Adrenal gland (tissue), 12 donors: Measurements from ENCODE around the gene ANXA6. TPM values are rescaled to one million over a fixed set of nuclear protein-coding genes. Genes with fewer than 3 reads are reported as not detected.

ENCODE experiments used
- DNase-seq, 7 donors: peaks; one replicate each; pipeline ENCODE4 v3.0.0-alpha.2; 2019 to 2020
- H3K27ac ChIP-seq, 5 donors: fragments of 200-600 bp; sonication (generic) in 4 of 5; 1 replicate in 3 of 5; 2 replicates in 2 of 5; pipeline versions ENCODE4 v1.5.1 to v1.8.0; 2016 to 2020; ENCODE audit warnings: mild to moderate bottlenecking in 1 of 5
- H3K27me3 ChIP-seq: fragments of 200-600 bp; 2 replicates; pipeline ENCODE4 v1.8.0; 2021
- H3K36me3 ChIP-seq, 2 donors: fragments of 200-600 bp; replicated peaks in 1 of 2; 1 replicate in 1 of 2; 2 replicates in 1 of 2; pipeline versions ENCODE4 v1.5.1 to v1.8.0; 2018 to 2022
- H3K4me1 ChIP-seq, 2 donors: fragments of 200-600 bp; replicated peaks in 1 of 2; 1 replicate in 1 of 2; 2 replicates in 1 of 2; pipeline versions ENCODE4 v1.5.1 to v1.8.0; 2018 to 2021
- H3K4me3 ChIP-seq, 4 donors: fragments of 200-600 bp; sonication (generic) in 3 of 4; one replicate each; pipeline ENCODE4 v1.5.1; 2016 to 2018
- H3K9me3 ChIP-seq, 3 donors: fragments of 200-600 bp; sonication (generic) in 1 of 3; replicated peaks in 1 of 3; 1 replicate in 2 of 3; 2 replicates in 1 of 3; pipeline versions ENCODE4 v1.5.1 to v1.8.0; 2016 to 2021
- CTCF ChIP-seq, 6 experiments: fragments of 450-650 bp in 4 of 6; fragments of 200-600 bp in 2 of 6; sonication (generic) in 1 of 6; IDR thresholded peaks; 1 replicate in 5 of 6; 2 replicates in 1 of 6; pipeline versions ENCODE4 v1.5.1 to v1.8.0; 2016 to 2021; ENCODE audit warnings: antibody characterized with exemption in 6 of 6, mild to moderate bottlenecking in 2 of 6, moderate library complexity in 1 of 6
- POLR2A ChIP-seq, 2 donors: fragments of 450-650 bp; IDR thresholded peaks; one replicate each; pipeline ENCODE4 v1.6.1; 2017; ENCODE audit warnings: antibody characterized with exemption in 2 of 2, mild to moderate bottlenecking in 2 of 2, moderate library complexity in 1 of 2
- WGBS, 4 donors: extraction: QIAGEN DNeasy Blood & Tissue Kit in 2 of 4; methylation state at CpG; one replicate each; pipeline versions ENCODE4 v1.1.5 to v1.1.7; 2013 to 2017; 5-methylcytosine and 5-hydroxymethylcytosine counted together
- intact Hi-C, 2 donors: fragments of 100-400 bp; cut with DNase I; formaldehyde crosslinking; loops; one replicate each; pipeline versions ENCODE4 v1.14.1 to v1.15.0; 2022 to 2023
- polyA plus RNA-seq, 3 donors: library from polyadenylated mRNA; stranded (reverse); fragments of 200-250 nt in 2 of 3; fragments of 350-450 nt in 1 of 3; fragmentation: Illumina TruSeq in 1 of 3; extraction: RNeasy Lipid Tissue Mini Kit (QIAGEN cat#74804) in 1 of 3; gene quantifications; one replicate each; pipeline ENCODE4 v1.2.3, GENCODE V29; 2013 to 2014
- total RNA-seq, 9 donors: library from RNA; depleted of rRNA in 4 of 9; stranded (reverse); fragments of >200 nt in 4 of 9; fragments of 120-200 nt in 1 of 9; fragmentation: NEBNext Ultra II Directional in 1 of 9; extraction: Animal tissue kit (Norgen Biotek cat#: 25700) in 1 of 9; gene quantifications; one replicate each; pipeline versions ENCODE4 v1.1.0 to v1.2.4, GENCODE V29; 2013 to 2023
- donor health status: healthy with polysubstance abuse.
- donor health status: Bipolar disorder and iron deficiency.
- donor health status: DM: yes; HTN: yes; CAD: no.
- donor health status: DM: no; HTN: no; CAD: no.
- donor health status: DM: no; HTN: no; CAD: no.
- donor health status: DM: yes; HTN: yes; CAD: no.

The ANXA6 gene
- total and polyA plus RNA-seq, 12 donors = 115 to 382 (median 212) TPM

- Histone ChIP-seq H3K27me3 (no peaks in the 10 kb centered on the region), H3K36me3 (no peaks in the 10 kb centered on the region), H3K9me3 (no peaks in the 10 kb centered on the region), H3K4me1 (peaks cover 29 to 38% of the 10 kb centered on the region in 2 donors), H3K27ac (peak overlapping the region in 4 of 5 donors; percentile 58 to 90 (median 64)), H3K4me3 (no peak overlapping the region)
- no peak for TF ChIP-seq POLR2A (IDR thresholded peaks at IDR 0.05)
- no peak for TF ChIP-seq CTCF (IDR thresholded peaks at IDR 0.05)
- intact Hi-C loops = no loop called here
- DNase-seq = peak in 2 of 7 donors; percentile 38 to 46
- 49 to 61% (median 56%) methylated on average over 12 of the region's 12 CpGs for WGBS, 4 donors
These were observed 63.3 kb downstream of the ANXA6 start for GRCh38 chr5:151094030-151094851.

- TF ChIP-seq POLR2A (IDR thresholded peaks at IDR 0.05) = no peak
- TF ChIP-seq CTCF (IDR thresholded peaks at IDR 0.05) = peak in 1 of 6 experiments; percentile 14
- WGBS, 4 donors = 16 to 38% (median 21%) methylated on average over 2 of the region's 2 CpGs
- DNase-seq = peak in 4 of 7 donors; percentile 60 to 78 (median 65)
- no peaks in the 10 kb centered on the region for H3K36me3 ChIP-seq
- peaks cover 29 to 38% of the 10 kb centered on the region in 2 donors for H3K4me1 ChIP-seq
- H3K9me3 ChIP-seq = no peaks in the 10 kb centered on the region
- H3K27ac ChIP-seq = peak overlapping the region in 4 of 5 donors; percentile 58 to 90 (median 64)
- intact Hi-C loops = no loop called here
- H3K27me3 ChIP-seq = no peaks in the 10 kb centered on the region
- no peak overlapping the region for H3K4me3 ChIP-seq
These were observed 64.1 kb downstream of the ANXA6 start for GRCh38 chr5:151093476-151093889.

GRCh38 chr5:151092762-151093161 is 64.8 kb downstream of the ANXA6 start:
- Histone ChIP-seq H3K27ac (peak overlapping the region in 1 of 5 donors; percentile 90), H3K9me3 (no peaks in the 10 kb centered on the region)
- 60 to 71% (median 68%) methylated on average over 2 of the region's 2 CpGs for WGBS, 4 donors

More at GRCh38 chr5:151092762-151093161, 64.8 kb downstream of the ANXA6 start:
- no peaks in the 10 kb centered on the region for H3K36me3 ChIP-seq
- no peak for TF ChIP-seq CTCF (IDR thresholded peaks at IDR 0.05)
- no peak for TF ChIP-seq POLR2A (IDR thresholded peaks at IDR 0.05)
- intact Hi-C loops = no loop called here
- no peak overlapping the region for H3K4me3 ChIP-seq
- DNase-seq = peak in 5 of 7 donors; percentile 26 to 54 (median 50)
- peaks cover 29 to 38% of the 10 kb centered on the region in 2 donors for H3K4me1 ChIP-seq
- no peaks in the 10 kb centered on the region for H3K27me3 ChIP-seq
